Renal cortical epithelial cell (primary cell): ENCODE results near the gene DIP2B. TPM values are rescaled to one million over a fixed set of nuclear protein-coding genes. Genes with fewer than 3 reads are reported as not detected.

Source experiments
- DNase-seq: peaks from one replicate; pipeline ENCODE4 v3.0.0-alpha.2; 2011; ENCODE audit warnings: low read depth
- total RNA-seq: library from RNA; depleted of rRNA; stranded (reverse); fragments of >200 nt; gene quantifications from 2 replicates; pipeline ENCODE4 v1.2.3, GENCODE V29; 2014

DIP2B gene
- total RNA-seq, 1 donor from 2014 or later = 60.2 TPM

GRCh38 chr12:50574601-50575348 is 70.0 kb downstream of the DIP2B start:
- DNase-seq = peak; percentile 62

GRCh38 chr12:50579757-50580267 is 75.0 kb downstream of the DIP2B start:
- DNase-seq = peak; percentile 78

GRCh38 chr12:50580436-50580835 is 75.7 kb downstream of the DIP2B start:
- DNase-seq = no peak

GRCh38 chr12:50581226-50582184 is 76.7 kb downstream of the DIP2B start:
- peak; percentile 63 for DNase-seq

- no peak for DNase-seq
Observed at GRCh38 chr12:50584135-50584534, 79.3 kb downstream of the DIP2B start.

- DNase-seq = no peak
Observed at GRCh38 chr12:50589650-50590435, 85.1 kb downstream of the DIP2B start.

GRCh38 chr12:50590869-50591268 is 86.1 kb downstream of the DIP2B start:
- DNase-seq = no peak

- no peak for DNase-seq
Observed at GRCh38 chr12:50595667-50596066, 90.9 kb downstream of the DIP2B start.

GRCh38 chr12:50597200-50598195 is 92.7 kb downstream of the DIP2B start:
- peak; percentile 67 for DNase-seq

- no peak for DNase-seq
Observed at GRCh38 chr12:50598321-50598862, 93.6 kb downstream of the DIP2B start.

GRCh38 chr12:50599366-50600095 is 94.7 kb downstream of the DIP2B start:
- no peak for DNase-seq

GRCh38 chr12:50600364-50600763 is 95.6 kb downstream of the DIP2B start:
- no peak for DNase-seq

GRCh38 chr12:50603817-50604639 is 99.2 kb downstream of the DIP2B start:
- DNase-seq = peak; percentile 41

GRCh38 chr12:50604640-50604920 is 99.8 kb downstream of the DIP2B start:
- DNase-seq = no peak

GRCh38 chr12:50606675-50607375 is 102.0 kb downstream of the DIP2B start:
- no peak for DNase-seq

GRCh38 chr12:50609292-50609874 is 104.6 kb downstream of the DIP2B start:
- DNase-seq = no peak

- no peak for DNase-seq
Observed at GRCh38 chr12:50610171-50610570, 105.4 kb downstream of the DIP2B start.
